Vagina (tissue), 2 donors: Measurements from ENCODE around the gene CCR7. TPM values are rescaled to one million over a fixed set of nuclear protein-coding genes. Genes with fewer than 3 reads are reported as not detected.

Source experiments
- DNase-seq, 2 donors: peaks; one replicate each; pipeline ENCODE4 v3.0.0-alpha.2; 2017; ENCODE audit errors: extremely low spot score in 2 of 2
- H3K27ac ChIP-seq: fragments of 200-600 bp; sonication (generic); one replicate; pipeline ENCODE4 v1.5.1; 2019
- H3K27me3 ChIP-seq: fragments of 200-600 bp; sonication (generic); one replicate; pipeline ENCODE4 v1.5.1; 2019
- H3K36me3 ChIP-seq, 2 donors: fragments of 200-600 bp; sonication (generic); one replicate each; pipeline ENCODE4 v1.5.1; 2017 to 2019
- H3K4me1 ChIP-seq: fragments of 200-600 bp; sonication (generic); one replicate; pipeline ENCODE4 v1.5.1; 2019
- H3K4me3 ChIP-seq, 2 donors: fragments of 200-600 bp; sonication (generic); 1 replicate in 1 of 2; 2 replicates in 1 of 2; pipeline ENCODE4 v1.5.1; 2016 to 2019
- H3K9me3 ChIP-seq: fragments of 200-600 bp; sonication (generic); one replicate; pipeline ENCODE4 v1.5.1; 2019
- CTCF ChIP-seq, 3 experiments: fragments of 450-650 bp in 2 of 3; fragments of 200-600 bp in 1 of 3; sonication (generic) in 1 of 3; IDR thresholded peaks; one replicate each; pipeline ENCODE4 v1.5.1; 2017 to 2019; ENCODE audit warnings: antibody characterized with exemption in 3 of 3, mild to moderate bottlenecking in 2 of 3, moderate library complexity in 2 of 3
- POLR2A ChIP-seq, 2 donors: fragments of 450-650 bp; IDR thresholded peaks; one replicate each; pipeline ENCODE4 v1.6.1; 2017; ENCODE audit warnings: antibody characterized with exemption in 2 of 2, mild to moderate bottlenecking in 2 of 2, moderate library complexity in 2 of 2
- POLR2AphosphoS5 ChIP-seq, 2 donors: sonication (generic); formaldehyde crosslinking; IDR thresholded peaks; one replicate each; pipeline ENCODE4 v1.9.0; 2017; ENCODE audit warnings: antibody characterized with exemption in 2 of 2, mild to moderate bottlenecking in 2 of 2, low read depth in 1 of 2; ENCODE audit not compliant: insufficient read depth in 1 of 2
- intact Hi-C: fragments of 100-400 bp; cut with DNase I; formaldehyde crosslinking; loops from one replicate; pipeline ENCODE4 v1.15.1; 2023
- total RNA-seq: library from RNA; depleted of rRNA; stranded (reverse); fragments of >200 nt; gene quantifications from one replicate; pipeline ENCODE4 v1.2.3, GENCODE V29; 2016

CCR7 gene
- total RNA-seq, 1 donor from 2014 or later = not detected

GRCh38 chr17:40529991-40530390 lies 35.3 kb downstream of the CCR7 start:
- DNase-seq = no peak
- intact Hi-C loops = loop anchor here (5.0 kb wide), 1 partner anchor 88 kb away; the partner anchor contains the start of gene IGFBP4
- peaks cover 54% of the 10 kb centered on the region for H3K4me1 ChIP-seq

GRCh38 chr17:40528692-40529417 lies 36.4 kb downstream of the CCR7 start:
- Histone ChIP-seq H3K27ac (peak overlapping the region; percentile 8), H3K36me3 (no peaks in the 10 kb centered on the region), H3K4me3 (no peak overlapping the region), H3K4me1 (peaks cover 50% of the 10 kb centered on the region), H3K9me3 (no peaks in the 10 kb centered on the region), H3K27me3 (no peaks in the 10 kb centered on the region)
- DNase-seq = no peak
- intact Hi-C loops = no loop called here
- TF ChIP-seq POLR2A (IDR thresholded peaks at IDR 0.05) (no peak), CTCF (IDR thresholded peaks at IDR 0.05) (no peak), POLR2AphosphoS5 (IDR thresholded peaks at IDR 0.05; ENCODE audit: insufficient read depth in 1 of 2, low read depth in 1 of 2) (no peak)

More at GRCh38 chr17:40529991-40530390, 35.3 kb downstream of the CCR7 start:
- TF ChIP-seq POLR2AphosphoS5 (IDR thresholded peaks at IDR 0.05; ENCODE audit: insufficient read depth in 1 of 2, low read depth in 1 of 2) = no peak
- no peak for TF ChIP-seq CTCF (IDR thresholded peaks at IDR 0.05)
- no peak for TF ChIP-seq POLR2A (IDR thresholded peaks at IDR 0.05)
- H3K27me3 ChIP-seq = no peaks in the 10 kb centered on the region
- H3K36me3 ChIP-seq = no peaks in the 10 kb centered on the region
- H3K4me3 ChIP-seq = no peak overlapping the region
- H3K9me3 ChIP-seq = no peaks in the 10 kb centered on the region
- H3K27ac ChIP-seq = peak overlapping the region; percentile 8

GRCh38 chr17:40526668-40527067 lies 38.6 kb downstream of the CCR7 start:
- no peaks in the 10 kb centered on the region for H3K36me3 ChIP-seq
- TF ChIP-seq POLR2A (IDR thresholded peaks at IDR 0.05) = no peak
- peak; percentile 42 to 61 for TF ChIP-seq POLR2AphosphoS5 (IDR thresholded peaks at IDR 0.05; ENCODE audit: insufficient read depth in 1 of 2, low read depth in 1 of 2)
- TF ChIP-seq CTCF (IDR thresholded peaks at IDR 0.05) = no peak
- H3K4me3 ChIP-seq = no peak overlapping the region
- DNase-seq = no peak
- H3K4me1 ChIP-seq = peaks cover 54% of the 10 kb centered on the region
- no peaks in the 10 kb centered on the region for H3K27me3 ChIP-seq
- no peaks in the 10 kb centered on the region for H3K9me3 ChIP-seq
- intact Hi-C loops = no loop called here
- peak overlapping the region; percentile 51 for H3K27ac ChIP-seq

GRCh38 chr17:40525294-40525693 lies 40.0 kb downstream of the CCR7 start:
- H3K4me1 ChIP-seq = peaks cover 56% of the 10 kb centered on the region
- TF ChIP-seq POLR2AphosphoS5 (IDR thresholded peaks at IDR 0.05; ENCODE audit: insufficient read depth in 1 of 2, low read depth in 1 of 2) (no peak), POLR2A (IDR thresholded peaks at IDR 0.05) (no peak), CTCF (IDR thresholded peaks at IDR 0.05) (no peak)
- no peaks in the 10 kb centered on the region for H3K36me3 ChIP-seq
- no peak overlapping the region for H3K27ac ChIP-seq
- H3K4me3 ChIP-seq = no peak overlapping the region
- no peak for DNase-seq
- H3K9me3 ChIP-seq = no peaks in the 10 kb centered on the region
- intact Hi-C loops = no loop called here
- H3K27me3 ChIP-seq = no peaks in the 10 kb centered on the region
